ENCODE measurements around the gene GRIK2. TPM values are rescaled to one million over a fixed set of nuclear protein-coding genes. Genes with fewer than 3 reads are reported as not detected.

GRIK2 gene
- total RNA-seq, 2 donors from 2014 or later = 1.00 to 4.5 TPM

DNA sequence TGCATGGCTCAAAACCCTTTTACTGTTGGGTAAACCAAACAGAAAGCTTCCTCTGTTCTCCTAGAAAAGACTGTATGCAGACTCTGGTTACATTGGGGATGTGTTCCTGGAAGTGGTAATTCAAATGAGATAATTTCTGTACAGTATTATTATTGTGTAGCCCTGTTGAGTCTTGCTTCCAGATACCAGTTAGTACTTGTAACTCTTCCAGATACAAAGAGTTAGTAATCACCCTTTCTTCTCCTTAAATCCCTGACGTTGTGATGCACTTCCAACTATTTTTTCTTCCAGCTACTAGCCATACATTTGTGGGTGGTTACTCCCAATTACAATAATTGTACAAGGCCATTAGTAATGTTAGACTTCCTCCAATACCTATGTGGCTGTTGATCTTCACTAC, 42.3 kb upstream of the GRIK2 start:
- Mint-ChIP-seq H3K4me3 (no peak overlapping the region), H3K27ac (no peak overlapping the region)
- 90 to 100% methylated on average over 1 of the region's 1 CpG for WGBS, 2 experiments (ENCODE audit: insufficient coverage in 1 of 2, insufficient read length in 1 of 2)

DNA sequence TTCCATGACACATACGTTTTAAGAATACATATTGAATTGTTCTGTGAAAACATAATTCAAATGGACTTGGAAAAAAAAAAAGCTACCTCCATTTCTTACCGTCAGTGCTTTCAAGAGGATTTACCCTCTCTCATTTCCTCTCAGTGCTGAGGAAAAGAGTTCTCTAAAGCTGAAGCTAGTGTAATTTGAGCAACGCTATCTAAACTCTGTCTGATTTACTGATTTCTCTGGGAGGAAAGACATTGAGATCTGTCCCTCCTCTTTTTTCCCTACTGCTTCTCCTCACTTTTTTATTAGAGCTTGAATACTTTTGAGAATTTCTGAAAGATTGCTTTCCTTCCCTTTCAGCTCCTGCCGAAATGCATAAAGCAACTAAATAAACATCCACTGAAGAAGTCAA, 41.2 kb upstream of the GRIK2 start:
- TF ChIP-seq, protein P1, sequence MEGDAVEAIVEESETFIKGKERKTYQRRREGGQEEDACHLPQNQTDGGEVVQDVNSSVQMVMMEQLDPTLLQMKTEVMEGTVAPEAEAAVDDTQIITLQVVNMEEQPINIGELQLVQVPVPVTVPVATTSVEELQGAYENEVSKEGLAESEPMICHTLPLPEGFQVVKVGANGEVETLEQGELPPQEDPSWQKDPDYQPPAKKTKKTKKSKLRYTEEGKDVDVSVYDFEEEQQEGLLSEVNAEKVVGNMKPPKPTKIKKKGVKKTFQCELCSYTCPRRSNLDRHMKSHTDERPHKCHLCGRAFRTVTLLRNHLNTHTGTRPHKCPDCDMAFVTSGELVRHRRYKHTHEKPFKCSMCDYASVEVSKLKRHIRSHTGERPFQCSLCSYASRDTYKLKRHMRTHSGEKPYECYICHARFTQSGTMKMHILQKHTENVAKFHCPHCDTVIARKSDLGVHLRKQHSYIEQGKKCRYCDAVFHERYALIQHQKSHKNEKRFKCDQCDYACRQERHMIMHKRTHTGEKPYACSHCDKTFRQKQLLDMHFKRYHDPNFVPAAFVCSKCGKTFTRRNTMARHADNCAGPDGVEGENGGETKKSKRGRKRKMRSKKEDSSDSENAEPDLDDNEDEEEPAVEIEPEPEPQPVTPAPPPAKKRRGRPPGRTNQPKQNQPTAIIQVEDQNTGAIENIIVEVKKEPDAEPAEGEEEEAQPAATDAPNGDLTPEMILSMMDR (conservative IDR thresholded peaks at IDR 0.05) = no peak
- 85% methylated on average over 3 of the region's 4 CpGs; no CpG with 5 or more reads in 1 of the 2 experiments for WGBS, 2 experiments (ENCODE audit: insufficient coverage in 1 of 2, insufficient read length in 1 of 2)
- no peaks in the 10 kb centered on the region for H3K9me3 ChIP-seq (ENCODE audit: control insufficient read depth, low read length)
- H3K27me3 ChIP-seq (ENCODE audit: control insufficient read depth, insufficient read depth, low read length, poor library complexity, severe bottlenecking) = no peaks in the 10 kb centered on the region
- H3K4me1 ChIP-seq (ENCODE audit: control insufficient read depth, insufficient read depth, low read length) = no peaks in the 10 kb centered on the region
- Mint-ChIP-seq H3K27ac (no peak overlapping the region), H3K36me3 (ENCODE audit: low read depth) (no peaks in the 10 kb centered on the region), H3K4me3 (no peak overlapping the region), H3K9me3 (no peaks in the 10 kb centered on the region), H3K4me1 (peaks cover 8% of the 10 kb centered on the region), H3K27me3 (ENCODE audit: insufficient read depth) (no peaks in the 10 kb centered on the region)
- no peak overlapping the region for H3K4me3 ChIP-seq (ENCODE audit: low read length)
- no peak overlapping the region for H3K9ac ChIP-seq (ENCODE audit: extremely low read depth, low read length, poor library complexity, severe bottlenecking)
- H3K27ac ChIP-seq (ENCODE audit: low read depth, low read length) = no peak overlapping the region
- no peak for DNase-seq
- no peaks in the 10 kb centered on the region for H3K36me3 ChIP-seq (ENCODE audit: control insufficient read depth, insufficient read depth, low read length)

More for the DNA sequence above, 42.3 kb upstream of the GRIK2 start:
- no peaks in the 10 kb centered on the region for H3K9me3 ChIP-seq (ENCODE audit: control insufficient read depth, low read length)
- H3K36me3 ChIP-seq (ENCODE audit: control insufficient read depth, insufficient read depth, low read length) = no peaks in the 10 kb centered on the region
- no peaks in the 10 kb centered on the region for H3K4me1 ChIP-seq (ENCODE audit: control insufficient read depth, insufficient read depth, low read length)
- Mint-ChIP-seq H3K36me3 (ENCODE audit: low read depth) (no peaks in the 10 kb centered on the region), H3K4me1 (peaks cover 8% of the 10 kb centered on the region), H3K9me3 (no peaks in the 10 kb centered on the region), H3K27me3 (ENCODE audit: insufficient read depth) (no peaks in the 10 kb centered on the region)
- TF ChIP-seq, protein P1 (conservative IDR thresholded peaks at IDR 0.05) = no peak
- no peaks in the 10 kb centered on the region for H3K27me3 ChIP-seq (ENCODE audit: control insufficient read depth, insufficient read depth, low read length, poor library complexity, severe bottlenecking)
- no peak for DNase-seq
- no peak overlapping the region for H3K4me3 ChIP-seq (ENCODE audit: low read length)
- H3K9ac ChIP-seq (ENCODE audit: extremely low read depth, low read length, poor library complexity, severe bottlenecking) = no peak overlapping the region
- H3K27ac ChIP-seq (ENCODE audit: low read depth, low read length) = no peak overlapping the region

DNA sequence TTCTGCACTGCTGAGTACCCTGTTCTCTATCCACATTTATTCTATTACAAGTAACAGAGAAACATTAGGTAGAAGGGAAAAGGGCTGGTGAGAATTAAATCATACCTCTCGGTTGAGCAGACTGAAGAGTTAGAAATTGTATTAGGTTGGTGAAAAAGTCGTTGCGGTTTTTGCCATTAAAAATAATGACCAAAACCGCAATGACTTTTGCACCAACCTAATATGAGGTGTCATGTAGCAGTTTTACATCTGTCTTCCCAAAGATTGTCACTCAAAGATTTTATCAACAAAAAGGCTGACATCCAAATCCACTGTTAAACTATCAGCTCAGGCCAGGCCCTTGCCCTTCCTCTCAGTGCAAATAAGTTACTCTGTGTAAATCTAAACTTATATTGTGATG, 28.3 kb upstream of the GRIK2 start:
- Histone ChIP-seq H3K27me3 (ENCODE audit: control insufficient read depth, insufficient read depth, low read length, poor library complexity, severe bottlenecking) (no peaks in the 10 kb centered on the region), H3K4me1 (ENCODE audit: control insufficient read depth, insufficient read depth, low read length) (no peaks in the 10 kb centered on the region), H3K36me3 (ENCODE audit: control insufficient read depth, insufficient read depth, low read length) (no peaks in the 10 kb centered on the region), H3K9me3 (ENCODE audit: control insufficient read depth, low read length) (no peaks in the 10 kb centered on the region), H3K4me3 (ENCODE audit: low read length) (no peak overlapping the region), H3K27ac (ENCODE audit: low read depth, low read length) (no peak overlapping the region), H3K9ac (ENCODE audit: extremely low read depth, low read length, poor library complexity, severe bottlenecking) (no peak overlapping the region)
- TF ChIP-seq, protein P1 (conservative IDR thresholded peaks at IDR 0.05) = no peak
- DNase-seq = no peak
- H3K27ac Mint-ChIP-seq = no peak overlapping the region
- no peaks in the 10 kb centered on the region for H3K27me3 Mint-ChIP-seq (ENCODE audit: insufficient read depth)
- H3K4me3 Mint-ChIP-seq = no peak overlapping the region
- whole genome bisulfite sequencing, 2 experiments (ENCODE audit: insufficient coverage in 1 of 2, insufficient read length in 1 of 2) = 88 to 100% methylated on average over 1 to 4 of the region's 4 CpGs
- H3K9me3 Mint-ChIP-seq = no peaks in the 10 kb centered on the region
- H3K4me1 Mint-ChIP-seq = no peaks in the 10 kb centered on the region
- H3K36me3 Mint-ChIP-seq (ENCODE audit: low read depth) = no peaks in the 10 kb centered on the region

Data from endodermal cell (in vitro differentiated cells).